Panc1 (cell line): ENCODE results near the gene RNF169. TPM values are rescaled to one million over a fixed set of nuclear protein-coding genes. Genes with fewer than 3 reads are reported as not detected.

ENCODE experiments used
- ATAC-seq: fragments of 200-7000 bp; cut with Tn5 transposase; 2 replicates; pipeline ENCODE4 v1.9.1; 2020; ENCODE audit warnings: mild to moderate bottlenecking, moderate library complexity
- BruUV-seq: library from RNA; stranded (reverse); fragments of 400-500 nt; replicated peaks from 2 replicates; lab custom pipeline; 2021; lab: Mats Ljungman, UMichigan
- CTCF ChIA-PET: fragments of 300-600 bp; sonication (Branson Sonifier 250); formaldehyde crosslinking; loops from one replicate; lab custom pipeline; 2022; ENCODE audit warnings: antibody characterized with exemption; lab: Charles Lee
- POLR2A ChIA-PET: fragments of 300-600 bp; sonication (Branson Sonifier 250); formaldehyde crosslinking; loops from one replicate; lab custom pipeline; 2022; ENCODE audit warnings: antibody characterized with exemption; lab: Charles Lee
- DNase-seq: peaks from one replicate; pipeline ENCODE4 v3.0.0-alpha.2; 2010; ENCODE audit warnings: low read depth, low spot score
- H3K27ac ChIP-seq: 2 replicates; pipeline ENCODE4 v1.5.1; 2011; ENCODE audit warnings: mild to moderate bottlenecking, low read length, inconsistent platforms
- H3K27me3 ChIP-seq: fragments of 200-500 bp; sonication (Bioruptor generic); 2 replicates; pipeline ENCODE4 v1.6.0; 2014; ENCODE audit warnings: low read length, inconsistent platforms; ENCODE audit not compliant: control insufficient read depth, insufficient read depth
- H3K36me3 ChIP-seq: fragments of 200-500 bp; sonication (Bioruptor generic); 2 replicates; pipeline ENCODE4 v1.5.1; 2014; ENCODE audit warnings: inconsistent platforms, mild to moderate bottlenecking, low read length, moderate library complexity; ENCODE audit not compliant: control insufficient read depth, insufficient read depth
- H3K4me1 ChIP-seq: 2 replicates; pipeline ENCODE4 v1.5.1; 2011; ENCODE audit warnings: inconsistent platforms, mild to moderate bottlenecking, low read length, moderate library complexity; ENCODE audit not compliant: control insufficient read depth, insufficient read depth
- H3K4me3 ChIP-seq, 2 experiments: 2 replicates each; pipeline ENCODE4 v1.5.1; 2011 to 2012; ENCODE audit warnings: low read depth in 2 of 2, low read length in 2 of 2, mild to moderate bottlenecking in 2 of 2, inconsistent platforms in 1 of 2, moderate library complexity in 1 of 2
- H3K9me3 ChIP-seq: fragments of 200-500 bp; sonication (Bioruptor generic); 2 replicates; pipeline ENCODE4 v1.5.1; 2014; ENCODE audit warnings: low read depth, mild to moderate bottlenecking, inconsistent platforms, low read length, moderate library complexity; ENCODE audit not compliant: control insufficient read depth, insufficient read depth
- CTCF ChIP-seq: fragments of 450-650 bp; IDR thresholded peaks from 2 replicates; pipeline ENCODE4 v1.5.1; 2017; ENCODE audit warnings: mild to moderate bottlenecking
- POLR2AphosphoS5 ChIP-seq: IDR thresholded peaks from 2 replicates; pipeline ENCODE4 v1.6.1; 2012; ENCODE audit warnings: mild to moderate bottlenecking, low read depth, low read length, moderate library complexity
- REST ChIP-seq, 2 experiments: IDR thresholded peaks; 2 replicates each; pipeline ENCODE4 v1.6.1; 2011 to 2012; ENCODE audit warnings: low read depth in 2 of 2, control low read depth in 1 of 2, low read length in 1 of 2, mild to moderate bottlenecking in 1 of 2, moderate library complexity in 1 of 2; ENCODE audit not compliant: insufficient read depth in 1 of 2
- SIN3A ChIP-seq: IDR thresholded peaks from 2 replicates; pipeline ENCODE4 v1.6.1; 2012; ENCODE audit warnings: low read depth, mild to moderate bottlenecking, low read length, moderate library complexity, borderline replicate concordance; ENCODE audit not compliant: insufficient read depth
- TCF7L2 ChIP-seq: IDR thresholded peaks from 2 replicates; pipeline ENCODE4 v1.6.1; 2011; ENCODE audit warnings: mild to moderate bottlenecking, low read depth, low read length, inconsistent platforms
- in situ Hi-C: cut with HindIII; loops from 2 replicates; pipeline ENCODE4 v1.10.0; 2016; ENCODE audit warnings: low sequenced_read_pairs, low pct_unique_long_range_greater_than_20kb
- intact Hi-C: fragments of 100-400 bp; cut with micrococcal nuclease; formaldehyde crosslinking; loops from one replicate; pipeline ENCODE4 v1.10.0; 2022; ENCODE audit not compliant: unreplicated experiment
- total RNA-seq: library from RNA; stranded (reverse); gene quantifications from one replicate; pipeline ENCODE4 v1.2.1, GENCODE V29; 2021; ENCODE audit not compliant: unreplicated experiment

The RNF169 gene
- total RNA-seq, 1 experiment from 2014 or later: 23.6 TPM

- intact Hi-C loops (no loop called here), in situ Hi-C loops (no loop called here)
- Histone ChIP-seq H3K27ac (no peak overlapping the region), H3K4me1 (peaks cover 33% of the 10 kb centered on the region), H3K36me3 (no peaks in the 10 kb centered on the region; the same call in 1 of the 2 replicates), H3K4me3 (0 out of 4 replicates have a peak overlapping the region, but pooled peaks of 1 of the 2 experiments have one; percentile 0), H3K27me3 (no peaks in the 10 kb centered on the region), H3K9me3 (peaks cover under 1% of the 10 kb centered on the region; the same call in 1 of the 2 replicates)
- CTCF ChIA-PET: no interaction called here
- ATAC-seq (no peak), DNase-seq (no peak)
- POLR2A ChIA-PET: interaction anchor here (1.0 kb wide), 1 partner anchor 70 kb away, joined by 3 read pairs; no protein-coding TSS in a partner anchor
- TSS peak; percentile 38 for BruUV-seq
- TF ChIP-seq CTCF (no peak), POLR2AphosphoS5 (no peak), REST (IDR thresholded peaks at IDR 0.05; ENCODE audit: insufficient read depth in 1 of 2, low read depth in 2 of 2, low read length in 1 of 2) (no peak), SIN3A (no peak), TCF7L2 (no peak)
Observed at GRCh38 chr11:74751303-74751702, 2.7 kb downstream of the RNF169 start.

- H3K27ac ChIP-seq: peak overlapping the region; percentile 58
- peaks cover 27% of the 10 kb centered on the region for H3K4me1 ChIP-seq
- H3K4me3 ChIP-seq: peak overlapping the region; percentile 3 to 37; a peak in 3 of 4 replicates
- no TSS peak for BruUV-seq
- TF ChIP-seq REST (IDR thresholded peaks at IDR 0.05; ENCODE audit: insufficient read depth in 1 of 2, low read depth in 2 of 2, low read length in 1 of 2) (no peak), TCF7L2 (no peak), CTCF (no peak), SIN3A (no peak), POLR2AphosphoS5 (no peak)
- POLR2A ChIA-PET: no interaction called here
- CTCF ChIA-PET: no interaction called here
- no peaks in the 10 kb centered on the region for H3K27me3 ChIP-seq
- intact Hi-C loops (no loop called here), in situ Hi-C loops (no loop called here)
- H3K9me3 ChIP-seq: peaks cover 5% of the 10 kb centered on the region; the same call in 1 of the 2 replicates
- ATAC-seq (peak; percentile 75), DNase-seq (peak; percentile 95)
- no peaks in the 10 kb centered on the region for H3K36me3 ChIP-seq
Observed at GRCh38 chr11:74754507-74755252, 6.0 kb downstream of the RNF169 start.
